DND-41 (cell line): ENCODE data around the gene PICK1.

Source experiments
- ATAC-seq: fragments of 200-7000 bp; cut with Tn5 transposase; 3 replicates; pipeline ENCODE4 v1.9.1; 2021; ENCODE audit warnings: low read depth; ENCODE audit not compliant: insufficient read depth
- DNase-seq: peaks from one replicate; pipeline ENCODE4 v3.0.0-alpha.2; 2020
- H2AFZ ChIP-seq: 2 replicates; pipeline ENCODE4 v1.6.0; 2012; ENCODE audit warnings: low read depth, low read length
- H3K27ac ChIP-seq: 2 replicates; pipeline ENCODE4 v1.5.1; 2012; ENCODE audit warnings: low read length, inconsistent platforms
- H3K27me3 ChIP-seq: fragments of 200-600 bp; sonication (generic); 2 replicates; pipeline ENCODE4 v1.6.0; 2012; ENCODE audit warnings: low read length, mild to moderate bottlenecking, inconsistent platforms; ENCODE audit not compliant: insufficient read depth, poor library complexity
- H3K36me3 ChIP-seq: 2 replicates; pipeline ENCODE4 v1.5.1; 2012; ENCODE audit warnings: low read length, inconsistent platforms; ENCODE audit not compliant: insufficient read depth
- H3K4me1 ChIP-seq: 2 replicates; pipeline ENCODE4 v1.5.1; 2012; ENCODE audit warnings: mild to moderate bottlenecking, low read length; ENCODE audit not compliant: insufficient read depth
- H3K4me2 ChIP-seq: 2 replicates; pipeline ENCODE4 v1.6.0; 2012; ENCODE audit warnings: mild to moderate bottlenecking, moderate library complexity, low read length, inconsistent platforms; ENCODE audit not compliant: insufficient read depth
- H3K4me3 ChIP-seq, 2 experiments: fragments of 200-600 bp in 1 of 2; shearing (Covaris generic) in 1 of 2; 2 replicates each; pipeline ENCODE4 v1.5.1; 2012 to 2016; ENCODE audit warnings: inconsistent platforms in 2 of 2, low read length in 2 of 2, mild to moderate bottlenecking in 2 of 2, low read depth in 1 of 2, moderate library complexity in 1 of 2
- H3K79me2 ChIP-seq: 2 replicates; pipeline ENCODE4 v1.6.0; 2012; ENCODE audit warnings: low read length, inconsistent platforms; ENCODE audit not compliant: insufficient read depth
- H3K9ac ChIP-seq: 2 replicates; pipeline ENCODE4 v1.6.0; 2012; ENCODE audit warnings: low read depth, mild to moderate bottlenecking, inconsistent platforms, low read length, moderate library complexity
- H3K9me3 ChIP-seq: 2 replicates; pipeline ENCODE4 v1.5.1; 2012; ENCODE audit warnings: low read length, moderate library complexity, mild to moderate bottlenecking, inconsistent platforms; ENCODE audit not compliant: insufficient read depth, severe bottlenecking
- H4K20me1 ChIP-seq: 2 replicates; pipeline ENCODE4 v1.6.0; 2012; ENCODE audit warnings: low read length; ENCODE audit not compliant: insufficient read depth
- CTCF ChIP-seq: IDR thresholded peaks from 2 replicates; pipeline ENCODE4 v1.5.1; 2012; ENCODE audit warnings: borderline replicate concordance, low read length, moderate library complexity, mild to moderate bottlenecking; ENCODE audit not compliant: poor library complexity, severe bottlenecking; ENCODE audit errors: extremely low read depth
- EZH2 ChIP-seq: IDR thresholded peaks from 3 replicates; pipeline ENCODE4 v1.6.1; 2012; ENCODE audit warnings: borderline replicate concordance, low read depth, mild to moderate bottlenecking, moderate library complexity, low read length, inconsistent platforms; ENCODE audit not compliant: severe bottlenecking

The PICK1 gene

GRCh38 chr22:38071421-38072321 is 14.5 kb downstream of the PICK1 start:
- H4K20me1 ChIP-seq: no peaks in the 10 kb centered on the region
- no peak overlapping the region for H3K4me2 ChIP-seq
- no peaks in the 10 kb centered on the region for H3K36me3 ChIP-seq
- H3K4me3 ChIP-seq: no peak overlapping the region
- H2AFZ ChIP-seq: no peak overlapping the region
- H3K27me3 ChIP-seq: no peaks in the 10 kb centered on the region
- H3K9ac ChIP-seq: no peak overlapping the region
- DNase-seq (no peak), ATAC-seq (no peak)
- no peaks in the 10 kb centered on the region for H3K9me3 ChIP-seq
- no peaks in the 10 kb centered on the region for H3K4me1 ChIP-seq
- no peak for TF ChIP-seq CTCF
- no peaks in the 10 kb centered on the region for H3K79me2 ChIP-seq
- H3K27ac ChIP-seq: no peak overlapping the region

- Histone ChIP-seq H3K9ac (no peak overlapping the region), H2AFZ (no peak overlapping the region), H3K9me3 (no peaks in the 10 kb centered on the region), H3K4me2 (no peak overlapping the region), H3K27me3 (no peaks in the 10 kb centered on the region), H3K4me3 (no peak overlapping the region), H3K36me3 (no peaks in the 10 kb centered on the region), H4K20me1 (no peaks in the 10 kb centered on the region), H3K79me2 (no peaks in the 10 kb centered on the region), H3K4me1 (no peaks in the 10 kb centered on the region), H3K27ac (no peak overlapping the region)
- no peak for TF ChIP-seq EZH2
- no peak for TF ChIP-seq CTCF
- ATAC-seq: no peak
- no peak for DNase-seq
Observed at GRCh38 chr22:38072322-38073149, 15.3 kb downstream of the PICK1 start.

- Histone ChIP-seq H3K79me2 (no peaks in the 10 kb centered on the region), H2AFZ (no peak overlapping the region), H3K27me3 (no peaks in the 10 kb centered on the region), H3K9me3 (no peaks in the 10 kb centered on the region), H3K4me1 (no peaks in the 10 kb centered on the region), H3K36me3 (no peaks in the 10 kb centered on the region), H3K9ac (no peak overlapping the region), H3K27ac (no peak overlapping the region), H3K4me3 (no peak overlapping the region), H3K4me2 (no peak overlapping the region), H4K20me1 (no peaks in the 10 kb centered on the region)
- DNase-seq (no peak), ATAC-seq (no peak)
- TF ChIP-seq EZH2 (no peak), CTCF (no peak)
Observed at GRCh38 chr22:38073150-38074130, 16.2 kb downstream of the PICK1 start.
